ENCODE results near the gene NANP.
"Not testable (repeated sequence)": the region's sequence is repeated elsewhere in the genome, so short reads cannot be mapped to it uniquely, and the experiment has no call there.

Gene NANP

GRCh38 chr20:25586877-25587276 is 36.9 kb downstream of the NANP start:
- H3K27ac ChIP-seq: no peak overlapping the region
- no peak for TF ChIP-seq ZFX (IDR thresholded peaks at IDR 0.05; ENCODE audit: borderline replicate concordance)
- TF ChIP-seq CTCF (IDR thresholded peaks at IDR 0.05): no peak

- peak within 1 kb of the TSS; percentile 50 for H3K27ac ChIP-seq
- TF ChIP-seq ZFX (IDR thresholded peaks at IDR 0.05; ENCODE audit: borderline replicate concordance) (no peak), CTCF (IDR thresholded peaks at IDR 0.05) (no peak)
Measured at GRCh38 chr20:25584905-25585704, 38.7 kb downstream of the NANP start, which contains the start of gene NINL. TSS of gene NINL (minus strand) at chr20:25585531. CDS start at chr20:25526587, 58,944 bp downstream.

GRCh38 chr20:25583607-25584006 is 40.2 kb downstream of the NANP start:
- not testable (repeated sequence) for H3K27ac ChIP-seq

GRCh38 chr20:25580711-25581110 is 43.1 kb downstream of the NANP start:
- H3K27ac ChIP-seq: no peak overlapping the region
- no peak for TF ChIP-seq ZFX (IDR thresholded peaks at IDR 0.05; ENCODE audit: borderline replicate concordance)
- TF ChIP-seq CTCF (IDR thresholded peaks at IDR 0.05): no peak

- TF ChIP-seq ZFX (IDR thresholded peaks at IDR 0.05; ENCODE audit: borderline replicate concordance) (no peak), CTCF (IDR thresholded peaks at IDR 0.05) (no peak)
- H3K27ac ChIP-seq: no peak overlapping the region
Measured at GRCh38 chr20:25579081-25579770, 44.6 kb downstream of the NANP start.

- TF ChIP-seq CTCF (IDR thresholded peaks at IDR 0.05): no peak
- TF ChIP-seq ZFX (IDR thresholded peaks at IDR 0.05; ENCODE audit: borderline replicate concordance): no peak
- no peak overlapping the region for H3K27ac ChIP-seq
Measured at GRCh38 chr20:25576783-25577530, 46.9 kb downstream of the NANP start.

- no peak overlapping the region for H3K27ac ChIP-seq
- TF ChIP-seq CTCF (IDR thresholded peaks at IDR 0.05): 0 out of 2 replicates have a peak, but pooled peaks have one; percentile 10
- TF ChIP-seq ZFX (IDR thresholded peaks at IDR 0.05; ENCODE audit: borderline replicate concordance): no peak
Measured at GRCh38 chr20:25574411-25574810, 49.4 kb downstream of the NANP start.

Measured in 22Rv1 (cell line).